Eye (tissue), 1 donor: ENCODE measurements around the gene PEX11B.

Experiments used
- DNase-seq: peaks from one replicate; pipeline ENCODE4 v3.0.0-alpha.2; 2015

The PEX11B gene

GRCh38 chr1:145901312-145902021 lies 17.1 kb downstream of the PEX11B start:
- DNase-seq, result no peak

DNA sequence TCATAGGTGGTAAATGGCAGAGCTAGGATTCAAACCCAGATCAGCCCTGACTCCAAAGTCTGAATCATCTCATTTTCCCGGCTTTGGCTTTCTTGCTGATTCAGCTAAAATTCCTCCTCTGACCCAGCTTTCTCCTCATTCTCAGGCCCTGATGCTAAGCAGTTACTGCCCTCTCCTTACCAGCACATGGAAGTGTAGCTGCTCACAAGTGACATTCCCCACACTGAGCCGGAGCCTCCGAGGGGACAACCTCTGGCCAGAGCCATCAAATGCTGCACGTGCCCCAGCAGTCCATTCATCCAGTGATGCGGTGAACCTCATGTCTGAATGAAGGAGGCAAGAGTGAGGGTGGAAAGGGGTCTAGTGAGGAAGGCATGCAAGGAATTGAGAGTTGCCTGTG lies 19.8 kb downstream of the PEX11B start:
- no peak for DNase-seq

DNA sequence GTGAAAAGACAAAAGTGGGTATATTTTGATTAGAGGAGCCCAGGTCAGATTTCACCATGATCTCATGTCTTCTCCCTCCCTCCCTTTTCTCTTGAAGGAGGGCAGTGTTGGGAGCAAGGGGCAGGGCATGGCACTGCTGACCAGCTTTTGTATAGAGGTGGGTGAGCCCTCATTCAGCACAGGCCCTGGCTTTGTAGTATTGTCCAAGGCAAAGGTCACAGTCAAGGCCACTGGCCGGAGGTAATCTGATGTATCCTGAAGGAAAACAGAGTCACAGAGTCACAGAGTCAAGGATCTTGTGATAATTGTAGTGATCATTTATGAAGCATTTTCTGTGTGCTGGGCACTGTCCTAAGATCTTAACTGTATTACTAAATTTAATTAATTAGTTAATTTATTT lies 20.5 kb downstream of the PEX11B start:
- DNase-seq, result no peak

- no peak for DNase-seq
Observed at GRCh38 chr1:145895471-145895870, 23.0 kb downstream of the PEX11B start.

DNA sequence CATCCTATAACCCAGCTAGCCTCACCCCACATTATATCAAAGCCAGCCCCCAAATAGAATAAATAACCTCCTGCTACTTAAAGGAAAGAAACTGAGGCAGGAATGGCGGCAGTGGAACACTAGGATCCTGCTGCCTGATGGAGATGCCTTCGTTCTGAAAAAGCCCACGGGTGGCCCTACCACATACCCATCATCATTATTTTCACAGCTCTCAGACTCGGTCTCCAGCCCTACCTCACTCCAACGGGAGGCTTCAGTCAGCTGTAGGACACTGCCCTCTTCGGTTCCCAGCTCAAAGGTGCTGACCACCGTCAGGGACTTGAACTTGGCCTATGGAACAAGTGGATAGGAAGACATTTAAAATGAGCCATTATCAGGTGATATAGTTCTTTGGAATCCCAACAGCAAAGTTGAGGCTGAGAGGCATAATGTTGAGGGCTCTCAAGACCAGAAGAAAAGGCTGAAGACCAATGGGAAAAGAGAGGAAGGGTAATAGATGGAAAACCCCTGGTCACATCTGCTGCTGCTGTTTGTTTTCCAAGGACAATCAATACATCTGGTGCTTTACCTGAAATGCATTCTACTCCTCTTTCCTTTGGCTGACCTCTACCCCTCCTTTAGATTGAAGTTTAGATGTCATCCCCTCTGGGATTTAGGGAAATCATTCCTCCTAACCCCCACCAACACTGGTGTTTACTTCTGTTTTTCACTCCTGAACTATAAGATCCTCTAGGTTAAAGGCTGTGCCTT lies 25.0 kb downstream of the PEX11B start:
- DNase-seq, result no peak

DNA sequence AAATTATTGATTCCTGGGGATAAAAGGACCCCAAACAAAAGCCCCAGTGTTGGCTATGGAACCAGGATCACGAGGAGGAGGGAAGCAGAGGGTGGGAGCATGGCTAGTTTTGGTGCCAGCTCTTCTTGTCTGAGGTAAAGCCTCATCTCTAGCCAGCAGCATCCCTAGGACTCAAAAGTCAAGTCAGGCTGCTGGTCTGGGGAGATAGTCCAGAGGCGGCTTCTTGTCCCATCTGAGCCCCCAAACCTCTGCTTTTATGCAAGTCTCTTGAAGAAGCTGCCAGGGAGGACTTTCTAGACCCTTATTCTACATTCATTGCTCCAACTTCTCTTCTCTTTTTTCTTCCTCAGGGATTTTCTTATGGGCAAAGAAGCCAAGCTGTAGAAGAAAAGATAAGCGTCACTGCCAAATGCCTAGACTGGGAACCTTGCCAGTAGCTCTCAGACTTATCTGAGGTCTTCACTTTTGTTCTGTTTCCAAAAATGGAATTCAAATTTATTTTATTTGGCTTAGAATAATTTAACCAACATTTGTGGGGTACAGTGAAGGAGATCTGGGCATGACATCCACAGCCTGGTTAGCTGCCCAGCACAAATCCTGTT lies 25.9 kb downstream of the PEX11B start:
- DNase-seq, result peak; percentile 22

DNA sequence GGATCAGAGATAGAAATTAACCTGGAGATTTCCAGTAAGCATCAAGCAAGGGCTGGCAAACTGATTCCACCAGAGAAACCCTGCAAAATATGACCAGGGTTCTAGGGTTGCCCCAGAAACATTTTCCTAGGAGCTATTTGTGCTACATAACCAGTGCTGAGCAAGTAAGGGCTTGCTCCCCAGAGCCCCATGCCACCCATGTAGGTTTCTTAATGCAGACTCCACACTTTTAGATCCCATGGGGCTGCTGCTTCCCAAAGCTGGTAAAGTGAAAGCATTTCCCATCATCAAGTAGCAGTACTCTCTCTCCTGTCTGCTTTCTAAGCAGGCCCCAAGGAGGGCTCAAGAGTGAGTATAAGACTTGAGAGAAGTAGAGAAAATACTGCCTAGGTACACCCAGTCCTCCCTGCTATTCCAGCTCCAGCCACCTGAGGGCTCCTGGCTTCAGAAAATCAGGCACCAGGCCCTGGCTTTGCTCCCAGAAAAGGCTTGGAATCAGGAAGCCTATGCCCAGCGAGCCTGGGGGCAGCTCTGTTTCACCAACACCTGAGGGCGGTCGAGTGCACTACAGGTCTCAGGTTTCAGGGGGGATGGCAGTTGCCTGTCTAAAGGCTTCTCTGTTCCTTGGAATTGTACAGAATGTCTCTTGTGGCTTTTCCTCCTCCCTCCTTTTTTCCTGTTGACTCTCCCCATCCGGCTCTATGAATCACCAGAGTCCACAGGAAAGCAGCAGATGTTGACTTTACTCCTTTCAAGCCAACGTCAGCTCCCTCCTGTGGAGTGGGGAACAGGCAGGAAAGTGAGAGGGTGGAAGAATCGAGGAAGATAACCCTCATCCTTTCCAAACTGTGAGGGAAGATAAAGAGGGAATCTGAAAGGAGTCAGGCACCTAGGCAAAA lies 26.7 kb downstream of the PEX11B start:
- DNase-seq, result peak; percentile 97

GRCh38 chr1:145891143-145891542 lies 27.4 kb downstream of the PEX11B start:
- DNase-seq, result no peak

- DNase-seq, result no peak
Observed at GRCh38 chr1:145889722-145890121, 28.8 kb downstream of the PEX11B start.

DNA sequence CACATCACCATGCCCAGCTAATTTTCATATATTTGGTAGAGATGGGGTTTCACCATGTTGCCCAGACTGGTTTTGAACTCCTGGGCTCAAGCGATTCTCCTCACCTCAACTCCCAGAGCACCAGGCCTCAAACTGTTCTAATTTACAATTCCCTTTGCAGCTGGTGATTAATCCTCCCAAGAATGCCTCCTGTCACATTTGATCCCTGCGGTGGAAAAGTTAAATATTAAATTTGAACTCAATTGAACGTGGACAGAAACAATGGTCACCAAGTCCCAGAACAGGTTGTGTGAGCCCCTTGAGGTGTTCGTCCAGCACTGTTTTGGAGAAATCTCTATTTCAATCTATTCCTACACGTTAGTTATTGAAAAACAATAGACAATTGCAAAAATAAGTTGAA lies 30.9 kb downstream of the PEX11B start:
- no peak for DNase-seq

DNA sequence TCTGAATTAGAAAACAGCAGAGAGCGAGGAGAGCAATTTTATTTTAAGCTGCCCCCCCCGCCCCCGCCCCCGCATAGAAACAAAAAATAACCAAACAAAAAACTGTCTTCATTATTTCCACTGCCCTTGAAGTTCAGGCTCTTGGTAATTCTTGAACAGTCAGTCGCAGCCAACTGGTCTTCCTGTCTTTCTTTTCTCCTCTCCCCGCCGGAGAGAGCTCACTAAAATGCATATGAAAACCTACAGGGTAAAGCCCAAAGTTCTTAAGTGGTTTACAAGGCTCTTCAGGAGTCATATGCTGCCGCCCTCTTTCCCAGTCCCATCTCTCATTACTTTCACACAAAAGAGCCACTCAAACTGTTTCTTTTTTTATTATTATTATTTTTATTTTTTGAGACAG lies 31.7 kb downstream of the PEX11B start:
- no peak for DNase-seq

GRCh38 chr1:145886390-145886789 lies 32.1 kb downstream of the PEX11B start:
- DNase-seq, result no peak

DNA sequence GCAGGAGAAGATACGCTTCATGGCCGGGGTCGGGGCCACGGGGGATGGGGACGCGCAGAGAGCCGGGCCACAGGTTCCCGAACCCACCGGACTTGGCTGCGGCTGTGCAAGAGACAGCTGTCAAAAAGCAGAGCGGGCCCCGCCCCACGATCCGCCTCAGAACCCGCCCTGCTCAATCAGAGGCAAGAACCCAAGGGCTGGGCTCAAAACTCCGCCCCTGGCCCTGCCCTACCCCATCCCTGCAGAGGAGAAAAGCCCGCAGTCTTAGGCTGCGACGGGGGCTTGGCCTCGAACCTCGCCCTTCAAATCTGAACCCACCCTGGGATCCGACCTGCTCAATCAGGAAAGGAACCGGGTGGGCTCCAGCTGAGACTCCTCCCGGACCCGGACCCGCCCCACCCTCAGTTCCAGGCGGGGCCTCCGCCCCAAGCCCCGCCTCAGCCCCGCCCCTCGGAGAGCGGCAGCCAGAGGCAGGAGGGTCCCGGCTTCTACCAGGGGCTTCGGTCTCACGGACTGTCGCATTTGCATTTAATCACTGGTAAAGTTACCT lies 32.7 kb downstream of the PEX11B start, which contains the start of gene ANKRD35:
TSS of gene ANKRD35 (minus strand) at position 129 of the 550 bp plus-strand sequence. CDS start at position 21, 108 bp downstream.
- peak; percentile 90 for DNase-seq

DNA sequence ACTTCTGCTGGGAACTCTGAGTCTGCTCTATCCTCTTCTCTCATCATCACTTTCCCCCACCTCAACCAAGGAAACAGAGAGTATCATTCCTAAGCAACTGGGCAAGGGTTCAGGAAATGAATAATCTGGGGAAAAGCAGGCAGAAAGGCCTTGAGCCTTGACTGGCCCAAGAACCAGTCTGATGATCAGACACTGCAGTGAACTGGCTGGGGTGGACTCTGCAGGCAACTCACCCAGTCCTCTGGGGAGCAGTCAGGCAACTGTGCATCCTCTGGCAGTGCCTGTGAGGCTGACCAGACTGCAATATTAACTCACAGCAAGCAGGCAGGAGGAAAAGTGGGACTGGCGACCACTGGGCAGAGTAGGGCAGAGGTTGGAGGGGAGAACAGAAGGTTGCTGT lies 33.8 kb downstream of the PEX11B start:
- DNase-seq, result no peak

GRCh38 chr1:145879775-145880174 lies 38.7 kb downstream of the PEX11B start:
- DNase-seq, result no peak

GRCh38 chr1:145878724-145879123 lies 39.8 kb downstream of the PEX11B start:
- DNase-seq, result no peak

DNA sequence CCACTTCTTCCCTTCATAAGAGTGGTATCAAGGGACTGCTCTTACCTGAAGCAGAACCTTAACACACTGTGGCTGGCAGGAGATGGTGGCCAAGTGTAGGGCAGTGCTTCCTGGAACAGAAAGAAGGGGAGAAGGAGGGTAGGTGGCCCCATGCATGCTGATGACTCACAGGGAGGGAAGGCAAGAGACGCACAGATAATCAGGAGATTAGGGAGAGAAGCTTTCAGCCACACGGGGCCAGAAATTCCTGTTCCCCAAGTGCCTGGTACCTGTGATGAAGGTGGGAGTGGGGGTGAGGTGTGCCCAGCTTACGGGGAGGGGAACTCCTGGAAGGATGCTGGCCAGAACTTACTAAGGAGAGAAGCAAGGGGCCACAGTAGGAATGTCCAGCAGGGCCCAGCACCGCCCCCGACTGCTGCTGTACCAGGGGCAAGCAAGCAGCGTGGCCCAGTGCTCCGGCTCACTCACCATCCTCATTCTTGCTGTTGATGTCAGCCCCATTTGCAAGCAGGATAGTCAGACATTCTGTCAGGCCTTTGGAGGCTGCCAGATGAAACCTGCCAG lies 40.5 kb downstream of the PEX11B start:
- no peak for DNase-seq

- no peak for DNase-seq
Observed at GRCh38 chr1:145874646-145875045, 43.9 kb downstream of the PEX11B start.

DNA sequence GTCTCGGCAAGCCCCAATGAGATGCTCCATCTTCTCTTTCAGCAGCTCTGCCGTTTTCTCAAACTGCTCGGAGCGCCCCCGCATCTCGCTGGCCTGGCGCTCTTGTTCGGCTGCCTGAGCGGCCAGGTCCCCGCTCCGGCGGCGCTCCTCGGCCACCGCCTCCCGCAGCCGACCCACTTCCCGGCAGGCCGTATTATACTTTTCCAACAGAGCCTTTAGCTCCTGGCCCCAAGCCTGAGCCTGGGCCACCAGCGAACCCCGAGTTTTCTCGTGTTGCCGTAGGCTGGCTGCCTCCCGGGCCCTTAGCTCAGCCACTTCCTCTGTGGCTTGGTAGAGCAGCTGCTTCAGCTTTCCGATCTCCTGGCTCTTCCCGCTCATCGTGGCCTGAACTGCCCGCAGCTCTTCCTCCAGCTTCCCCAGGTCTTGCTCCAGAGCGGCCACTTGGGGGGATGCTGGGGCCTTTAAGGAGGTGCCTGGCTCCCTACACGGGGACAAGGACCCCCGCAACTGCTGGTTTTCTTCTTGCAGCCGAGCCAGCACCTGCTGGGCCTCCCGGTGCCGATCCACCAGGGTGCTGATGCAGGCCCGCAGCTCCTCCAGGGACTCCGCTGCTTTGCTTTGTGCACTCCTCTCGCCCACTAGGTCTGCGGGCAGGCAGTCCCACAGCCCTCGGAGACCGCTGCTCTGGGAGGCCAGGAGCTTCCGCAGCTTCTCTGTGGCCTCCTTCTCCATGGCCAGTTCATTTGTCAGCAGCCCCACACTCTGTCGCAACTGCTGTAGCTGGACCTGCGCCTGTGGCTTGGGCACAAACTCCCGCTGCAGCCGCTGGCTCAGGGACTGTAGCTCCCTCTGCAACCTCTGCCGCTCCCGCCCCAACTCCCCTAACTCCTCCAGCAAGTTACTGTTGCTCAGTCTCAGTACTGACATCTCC lies 46.3 kb downstream of the PEX11B start:
- peak; percentile 87 for DNase-seq

- no peak for DNase-seq
Observed at GRCh38 chr1:145868232-145868631, 50.3 kb downstream of the PEX11B start.
